NCI-H446 (cell line): ENCODE data around the gene HHEX.

Source experiments
- DNase-seq, 2 experiments: peaks; one replicate each; lab custom pipeline; 2025; lab: John Stamatoyannopoulos, UW

HHEX gene

GRCh38 chr10:92692697-92693533 lies 3.2 kb downstream of the HHEX start:
- DNase-seq: no peak

- no peak for DNase-seq
Measured at GRCh38 chr10:92693534-92693893, 3.8 kb downstream of the HHEX start.

- DNase-seq: no peak
Measured at GRCh38 chr10:92695679-92696605, 6.2 kb downstream of the HHEX start.

DNA sequence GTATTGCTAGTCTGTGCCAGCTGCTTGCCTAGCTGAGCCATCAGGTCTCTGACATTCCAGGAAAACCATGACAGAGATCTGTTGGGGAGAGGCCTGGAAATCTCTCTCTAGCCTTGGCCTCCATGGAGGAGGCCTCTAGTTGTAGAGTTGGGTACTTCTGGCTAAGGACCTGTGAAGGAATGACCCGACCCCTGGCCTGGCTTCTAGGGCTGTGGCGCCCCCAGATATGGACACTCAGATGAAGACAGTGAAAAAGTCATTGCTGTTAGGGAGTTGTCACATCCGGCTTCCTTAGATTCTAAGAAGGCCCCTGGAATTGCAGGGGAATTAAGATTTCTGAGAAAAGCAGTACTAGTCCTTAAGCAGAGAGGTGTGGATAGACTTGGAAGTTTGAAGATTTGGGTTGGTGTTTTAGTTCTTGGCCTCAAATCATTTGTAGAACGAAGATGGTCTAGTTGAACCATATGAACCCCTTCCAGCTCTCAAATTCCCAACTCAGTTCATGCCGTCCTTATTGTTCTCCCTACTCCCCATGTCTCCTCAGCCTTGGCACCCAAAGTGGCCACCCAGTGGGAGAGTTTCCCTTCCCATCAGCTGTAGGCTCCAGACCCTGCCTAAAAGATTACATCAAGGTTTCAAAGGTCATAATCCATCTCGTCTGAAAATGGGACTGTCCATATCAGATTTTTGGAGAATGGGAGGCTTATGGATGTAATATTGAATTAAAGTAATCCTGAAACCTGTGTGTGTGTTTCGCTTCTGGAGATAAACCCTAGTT lies 7.0 kb downstream of the HHEX start:
- no peak for DNase-seq

GRCh38 chr10:92697663-92698511 lies 8.1 kb downstream of the HHEX start:
- DNase-seq: no peak

GRCh38 chr10:92699193-92699517 lies 9.4 kb downstream of the HHEX start:
- no peak for DNase-seq

DNA sequence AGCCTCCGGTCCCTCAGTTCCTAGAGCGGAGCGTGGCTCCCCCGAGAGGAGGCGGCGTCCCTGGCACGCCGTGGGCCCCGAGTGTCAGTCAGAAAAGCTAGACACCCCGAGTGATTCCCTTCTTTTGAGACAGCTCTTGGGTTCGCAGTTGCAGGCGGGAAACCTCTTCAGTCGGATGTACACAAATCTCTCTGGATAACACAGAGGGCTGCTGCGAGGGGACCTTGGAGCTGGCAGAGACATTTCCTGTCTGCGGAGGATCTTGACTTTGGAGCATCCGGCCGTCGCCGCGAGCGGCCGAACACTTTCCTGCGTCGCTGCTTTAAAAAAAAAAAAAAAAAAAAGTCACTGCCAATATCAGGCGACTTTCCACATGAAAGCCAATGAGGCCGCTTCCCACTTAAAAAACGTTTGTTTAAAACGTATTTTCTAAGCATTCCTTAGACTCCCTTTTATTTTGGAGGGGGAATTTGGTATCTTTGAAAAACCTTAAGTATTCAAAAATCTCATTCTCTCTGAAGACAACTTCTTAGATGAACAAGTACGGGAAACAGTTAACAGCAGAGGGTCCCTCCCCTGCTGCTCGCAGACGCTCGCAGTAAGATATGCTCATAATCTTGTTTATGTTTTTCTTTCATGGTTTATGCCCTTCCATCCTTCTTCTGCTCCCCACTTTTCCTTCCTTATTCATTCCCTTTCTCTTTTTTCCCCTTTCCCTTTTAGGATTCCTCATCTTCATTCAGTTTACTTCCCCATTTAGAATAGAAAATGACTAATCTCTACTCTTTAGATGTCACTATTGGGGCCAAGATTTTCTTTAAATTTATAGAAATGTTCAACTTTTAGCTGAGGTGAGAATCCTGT lies 10.0 kb downstream of the HHEX start:
- no peak for DNase-seq

- DNase-seq: no peak
Measured at GRCh38 chr10:92702301-92702916, 12.7 kb downstream of the HHEX start.

DNA sequence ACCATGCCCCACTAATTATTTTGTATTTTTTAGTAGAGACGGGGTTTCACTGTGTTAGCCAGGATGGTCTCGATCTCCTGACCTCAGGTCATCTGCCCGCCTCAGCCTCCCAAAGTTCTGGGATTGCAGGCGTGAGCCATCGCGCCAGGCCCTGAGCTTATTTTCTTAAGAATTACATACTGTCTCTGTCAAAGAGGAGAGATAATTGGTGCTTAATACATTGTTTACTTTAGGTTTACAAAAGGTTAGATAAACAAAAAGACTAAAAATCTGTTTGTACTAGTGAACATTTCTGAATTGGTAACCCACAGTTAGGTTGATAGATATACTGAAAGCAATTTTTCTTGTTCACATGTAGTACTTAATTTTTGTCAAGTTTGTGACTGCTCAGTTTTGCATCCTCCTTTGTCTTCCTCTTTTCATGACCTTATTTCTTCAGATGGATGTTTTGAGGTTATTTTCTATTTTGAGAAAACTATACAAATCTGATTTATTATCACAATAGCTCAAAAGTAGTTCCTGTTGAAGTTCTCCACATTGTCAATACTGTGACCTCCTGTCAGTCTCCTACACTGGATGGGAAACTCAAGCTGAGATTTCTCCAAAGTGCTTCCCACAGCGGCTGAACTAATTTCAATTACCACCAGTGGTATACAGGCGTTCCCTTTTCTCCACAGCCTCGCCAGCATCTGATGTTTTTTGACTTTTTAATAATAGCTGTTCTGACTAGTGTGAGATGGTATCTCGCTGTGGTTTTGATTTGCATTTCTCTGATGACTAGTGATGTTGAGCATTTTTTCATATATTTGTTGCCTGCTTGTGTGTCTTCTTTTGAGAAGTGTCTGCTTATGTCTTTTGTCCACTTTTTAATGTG lies 22.5 kb downstream of the HHEX start:
- no peak for DNase-seq

- DNase-seq: no peak
Measured at GRCh38 chr10:92714152-92714845, 24.5 kb downstream of the HHEX start.

GRCh38 chr10:92714872-92715271 lies 25.1 kb downstream of the HHEX start:
- DNase-seq: no peak

GRCh38 chr10:92719991-92720830 lies 30.5 kb downstream of the HHEX start:
- no peak for DNase-seq

GRCh38 chr10:92720831-92721165 lies 31.0 kb downstream of the HHEX start:
- DNase-seq: no peak

DNA sequence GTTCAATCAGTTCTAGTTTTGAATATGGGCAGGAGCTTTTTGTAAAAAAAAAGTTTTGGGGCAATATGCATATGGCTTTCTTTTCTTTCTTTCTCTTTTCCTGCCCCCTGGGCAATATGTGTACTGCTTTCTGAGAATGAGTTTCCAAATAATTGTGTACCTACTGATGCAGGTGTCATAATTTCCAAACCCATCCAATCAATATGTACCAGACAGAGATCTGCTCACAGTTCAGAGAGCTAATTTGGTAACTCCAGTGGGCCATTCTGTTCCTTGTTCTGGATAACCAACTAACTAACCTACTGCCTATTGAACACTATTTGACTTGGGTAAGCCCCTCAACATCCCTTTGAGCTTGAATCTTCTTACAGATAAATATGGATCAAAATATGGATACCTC lies 32.6 kb downstream of the HHEX start:
- DNase-seq: no peak

DNA sequence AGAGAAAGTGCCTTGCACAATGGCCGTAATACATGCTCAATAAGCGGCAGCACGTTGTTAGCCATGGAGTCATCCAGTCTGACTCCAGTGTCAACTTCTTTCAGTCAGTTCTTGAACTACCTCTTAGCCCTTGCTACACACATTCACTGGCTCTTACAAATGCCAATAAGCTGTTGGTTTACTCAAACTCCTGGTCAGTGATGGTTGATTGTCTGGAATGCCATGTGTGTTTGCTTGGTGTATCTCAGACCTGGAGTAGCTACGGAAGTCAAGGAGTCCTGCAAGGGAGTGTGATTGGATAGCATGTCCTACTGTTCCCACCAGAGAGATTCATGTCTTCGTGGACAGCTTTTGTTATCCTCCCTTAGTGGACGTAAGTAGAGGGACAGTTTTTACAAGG lies 37.4 kb downstream of the HHEX start:
- no peak for DNase-seq

DNA sequence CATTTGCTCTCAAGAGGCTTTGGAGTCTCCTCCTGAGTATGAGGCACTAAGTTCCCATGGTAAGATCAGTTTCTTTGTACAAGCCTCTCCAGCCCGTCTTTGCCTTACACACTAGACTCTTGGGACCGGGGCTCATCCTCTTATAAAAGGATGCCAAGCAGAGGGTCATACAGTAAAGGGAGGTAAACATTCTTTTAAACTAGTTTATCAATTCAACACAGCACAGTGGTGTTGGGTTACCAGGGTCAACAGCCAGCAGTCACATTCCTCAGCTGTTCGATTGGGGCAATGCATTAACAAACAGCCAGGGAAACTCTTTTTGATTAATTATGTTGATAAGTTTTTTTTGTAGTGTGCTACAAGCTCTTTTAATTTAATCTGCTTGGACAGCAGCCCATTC lies 37.8 kb downstream of the HHEX start:
- no peak for DNase-seq

GRCh38 chr10:92729886-92730285 lies 40.1 kb downstream of the HHEX start:
- DNase-seq: no peak

DNA sequence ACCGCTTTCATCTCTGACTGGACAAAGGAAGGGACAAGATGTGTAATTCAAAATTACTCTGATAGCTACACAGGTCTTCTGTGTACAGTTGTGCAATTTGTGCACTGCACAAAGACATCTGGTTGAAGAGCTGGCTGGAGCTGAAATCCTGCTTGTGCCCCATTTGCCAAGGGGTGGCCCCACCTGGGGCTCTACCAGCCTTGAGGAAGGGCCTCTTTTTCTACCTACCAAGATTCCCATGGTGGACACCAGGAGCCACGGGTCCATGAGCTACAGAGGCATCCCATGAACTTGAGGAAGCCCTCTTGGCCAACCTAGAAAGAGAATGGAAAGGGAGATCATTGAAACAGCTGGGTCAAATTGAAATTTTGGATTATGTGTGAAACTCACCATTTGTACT lies 43.2 kb downstream of the HHEX start:
- DNase-seq: no peak
